K562 (cell line): ENCODE measurements around the gene PTPRT. TPM values are rescaled to one million over a fixed set of nuclear protein-coding genes. Genes with fewer than 3 reads are reported as not detected.

Experiments
- ATAC-seq: fragments of 200-7000 bp; cut with Tn5 transposase; 3 replicates; pipeline ENCODE4 v1.9.1; 2020; ENCODE audit warnings: moderate library complexity
- BruUV-seq: library from RNA; stranded (reverse); fragments of 400-500 nt; replicated peaks from 2 replicates; lab custom pipeline; 2021; lab: Mats Ljungman, UMichigan
- CTCF ChIA-PET: fragments of 300-600 bp; formaldehyde crosslinking; extraction: SDS; loops from one replicate; lab custom pipeline; 2021; ENCODE audit warnings: low intra/inter-chr PET ratio; lab: Yijun Ruan, JAX
- POLR2A ChIA-PET: fragments of 300-600, 350-650 bp; sonication (Branson Sonifier 250); formaldehyde crosslinking; extraction: SDS; loops from one replicate; lab custom pipeline; 2021; ENCODE audit warnings: antibody characterized with exemption, inconsistent platforms; lab: Yijun Ruan, JAX
- DNase-seq, 4 experiments: peaks; one replicate each; pipeline versions ENCODE4 v3.0.0 to v3.0.0-alpha.2; 2011 to 2018; ENCODE audit warnings: low spot score in 3 of 4, mixed read lengths in 3 of 4; ENCODE audit errors: extremely low read depth in 1 of 4
- FAIRE-seq: peaks from 2 replicates; lab custom pipeline; 2011; peaks lifted over from hg19 to GRCh38; lab: Jason Lieb, UNC
- H2AFZ ChIP-seq: 2 replicates; pipeline ENCODE4 v1.6.0; 2011; ENCODE audit warnings: low read depth, low read length, control low read depth, inconsistent platforms
- H3K27ac ChIP-seq: fragments of 200-600 bp; 3 replicates; pipeline ENCODE4 v1.8.0; 2011; ENCODE audit warnings: low read depth, mild to moderate bottlenecking, control low read depth, inconsistent platforms, low read length, moderate library complexity, mixed read lengths; ENCODE audit errors: extremely low read depth
- H3K27me3 ChIP-seq, 2 experiments: fragments of 300-600 bp in 1 of 2; 2 replicates in 1 of 2; 3 replicates in 1 of 2; pipeline versions ENCODE4 v1.6.0 to v1.8.0; 2011; ENCODE audit warnings: inconsistent platforms in 2 of 2, low read length in 2 of 2, mild to moderate bottlenecking in 1 of 2, mixed read lengths in 1 of 2, moderate library complexity in 1 of 2; ENCODE audit not compliant: control insufficient read depth in 2 of 2, insufficient read depth in 2 of 2
- H3K36me3 ChIP-seq: fragments of 300-600 bp; 3 replicates; pipeline ENCODE4 v1.8.0; 2011; ENCODE audit warnings: mild to moderate bottlenecking, low read length, inconsistent platforms; ENCODE audit not compliant: control insufficient read depth, insufficient read depth
- H3K4me1 ChIP-seq, 2 experiments: fragments of 200-600 bp in 1 of 2; replicated peaks in 1 of 2; 2 replicates in 1 of 2; 3 replicates in 1 of 2; pipeline versions ENCODE4 v1.5.1 to v1.8.0; 2011; ENCODE audit warnings: inconsistent platforms in 2 of 2, low read length in 2 of 2, mild to moderate bottlenecking in 1 of 2, mixed read lengths in 1 of 2, moderate library complexity in 1 of 2; ENCODE audit not compliant: control insufficient read depth in 2 of 2, insufficient read depth in 2 of 2
- H3K4me2 ChIP-seq: 2 replicates; pipeline ENCODE4 v1.6.1; 2011; ENCODE audit warnings: low read length, control low read depth, inconsistent platforms, mixed read lengths; ENCODE audit not compliant: insufficient read depth
- H3K4me3 ChIP-seq: fragments of 200-600 bp; sonication (generic), shearing (Covaris generic); 2 replicates; pipeline ENCODE4 v1.5.1; 2016; ENCODE audit warnings: control low read depth, inconsistent platforms
- H3K79me2 ChIP-seq: fragments of 200-600 bp; 3 replicates; pipeline ENCODE4 v1.8.0; 2011; ENCODE audit warnings: low read length, inconsistent platforms; ENCODE audit not compliant: control insufficient read depth, insufficient read depth
- H3K9ac ChIP-seq, 2 experiments: 2 replicates each; pipeline versions ENCODE4 v1.6.0 to v1.6.1; 2011; ENCODE audit warnings: low read depth in 2 of 2, low read length in 2 of 2, control low read depth in 1 of 2, inconsistent platforms in 1 of 2, mild to moderate bottlenecking in 1 of 2, mixed read lengths in 1 of 2; ENCODE audit not compliant: insufficient read depth in 1 of 2
- H3K9me1 ChIP-seq: one replicate; pipeline ENCODE4 v1.6.0; 2011; ENCODE audit warnings: inconsistent platforms, mild to moderate bottlenecking, low read length, moderate library complexity; ENCODE audit not compliant: control insufficient read depth, insufficient read depth
- H3K9me3 ChIP-seq: replicated peaks from 2 replicates; pipeline ENCODE4 v1.5.1; 2011; ENCODE audit warnings: low read depth, low read length, inconsistent platforms; ENCODE audit not compliant: control insufficient read depth, insufficient read depth
- H4K20me1 ChIP-seq: replicated peaks from 2 replicates; pipeline ENCODE4 v1.6.1; 2011; ENCODE audit warnings: low read length, inconsistent platforms, mixed read lengths; ENCODE audit not compliant: control insufficient read depth, insufficient read depth
- ETV5 ChIP-seq: sonication (generic); formaldehyde crosslinking; IDR thresholded peaks from 2 replicates; pipeline ENCODE4 v1.4.0; 2020; ENCODE audit warnings: low read depth, mild to moderate bottlenecking, missing genetic modification reagents
- HDAC2 ChIP-seq: fragments of 450-650 bp; IDR thresholded peaks from 2 replicates; pipeline ENCODE4 v1.6.1; 2016; ENCODE audit warnings: mild to moderate bottlenecking
- MBD1 ChIP-seq: fragments of 250-450 bp; sonication (Bioruptor Pico); IDR thresholded peaks from 2 replicates; pipeline ENCODE4 v1.8.0; 2022; ENCODE audit warnings: inconsistent platforms
- MIER1 ChIP-seq: fragments of 450-650 bp; IDR thresholded peaks from 2 replicates; pipeline ENCODE4 v1.6.1; 2016; ENCODE audit warnings: antibody characterized with exemption, mild to moderate bottlenecking, low read depth
- MITF ChIP-seq: IDR thresholded peaks from 2 replicates; pipeline ENCODE4 v1.6.1; 2014; ENCODE audit warnings: antibody characterized with exemption
- PHF20 ChIP-seq: fragments of 450-650 bp; IDR thresholded peaks from 2 replicates; pipeline ENCODE4 v1.6.1; 2018; ENCODE audit not compliant: partially characterized antibody
- ZNF324 ChIP-seq: fragments of 250-450 bp; sonication (Bioruptor Pico); IDR thresholded peaks from 2 replicates; pipeline ENCODE4 v1.4.0; 2020; ENCODE audit warnings: mild to moderate bottlenecking
- ZNF609 ChIP-seq: sonication (generic); formaldehyde crosslinking; IDR thresholded peaks from 2 replicates; pipeline ENCODE4 v1.8.1; 2023; ENCODE audit warnings: missing genetic modification reagents, mild to moderate bottlenecking, borderline replicate concordance
- ZNF696 ChIP-seq: fragments of 250-450 bp; sonication (Bioruptor Pico); conservative IDR thresholded peaks from 2 replicates; pipeline ENCODE4 v1.4.0; 2020; ENCODE audit warnings: mild to moderate bottlenecking, moderate library complexity
- ZNF780A ChIP-seq: fragments of 250-450 bp; sonication (Bioruptor Pico); IDR thresholded peaks from 2 replicates; pipeline ENCODE4 v1.5.0; 2021; ENCODE audit warnings: mild to moderate bottlenecking
- WGBS: fragments of 100-300 bp; shearing (Covaris generic); methylation state at CpG from one replicate; pipeline ENCODE4 v1.1.6; 2016; ENCODE audit warnings: low coverage, mixed read lengths; ENCODE audit not compliant: insufficient coverage; ENCODE audit errors: missing lambda C conversion rate; 5-methylcytosine and 5-hydroxymethylcytosine counted together
- in situ Hi-C: fragments of 300-500 bp; cut with MboI; formaldehyde crosslinking; loops from 4 replicates; pipeline ENCODE4 v1.15.0; 2018; ENCODE audit warnings: inconsistent platforms, mixed read lengths
- intact Hi-C: fragments of 100-400 bp; cut with micrococcal nuclease; formaldehyde crosslinking; loops from 2 replicates; pipeline ENCODE4 v1.14.2; 2022
- polyA plus RNA-seq, 8 experiments: library from polyadenylated mRNA; depleted of rRNA in 4 of 8; stranded (reverse) in 5 of 8; unstranded in 3 of 8; fragments of >200 nt; fragmentation: Nextera tagmentation in 2 of 8; fragmentation: Illumina TruSeq in 1 of 8; extraction: Ambion mirVana in 2 of 8; extraction: Trizol in 1 of 8; gene quantifications; 2 replicates each; pipeline versions ENCODE4 v1.2.1 to v1.2.3, GENCODE V29; 2011 to 2014; ENCODE audit warnings: inconsistent platforms in 1 of 8, missing spikeins in 1 of 8
- total RNA-seq, 7 experiments: library from RNA; depleted of rRNA in 6 of 7; stranded (reverse); fragments of >200 nt in 6 of 7; fragmentation: Illumina TruSeq in 2 of 7; extraction: Trizol in 2 of 7; gene quantifications; 2 replicates each; pipeline versions ENCODE4 v1.2.1 to v1.2.3, GENCODE V29; 2011 to 2021; ENCODE audit warnings: low replicate concordance in 1 of 7

The PTPRT gene
- total and polyA plus RNA-seq, 9 of the 15 experiments (the other 6 are each of a cell fraction or from before 2014, with no cell fraction given) = not detected

- CTCF ChIA-PET = no interaction called here
- H3K27me3 ChIP-seq = peaks cover 0 to 9% of the 10 kb centered on the region in 2 experiments; a peak in 3 of 5 replicates
- WGBS = 1% methylated on average over 7 of the region's 7 CpGs
- no peak overlapping the region for H3K4me2 ChIP-seq
- H3K4me3 ChIP-seq = no peak overlapping the region
- H3K4me1 ChIP-seq = no peaks in the 10 kb centered on the region
- no TSS peak for BruUV-seq
- no peak overlapping the region for H3K27ac ChIP-seq
- no peaks in the 10 kb centered on the region for H3K79me2 ChIP-seq
- no peaks in the 10 kb centered on the region for H3K9me1 ChIP-seq
- no peak for TF ChIP-seq PHF20
- no peak for TF ChIP-seq ZNF696 (CRISPR knock-in tag)
- no peak for TF ChIP-seq HDAC2
- TF ChIP-seq MIER1 = no peak
- no peak for TF ChIP-seq MBD1 (CRISPR knock-in tag)
- TF ChIP-seq ZNF780A (CRISPR knock-in tag) = no peak
- TF ChIP-seq MITF = no peak
- TF ChIP-seq ZNF324 (CRISPR knock-in tag) = no peak
- no peak for TF ChIP-seq ZNF609 (CRISPR knock-in tag)
- no peak for TF ChIP-seq ETV5 (CRISPR knock-in tag)
- H3K9me3 ChIP-seq = no peaks in the 10 kb centered on the region
- intact Hi-C loops (no loop called here), in situ Hi-C loops (no loop called here)
- H4K20me1 ChIP-seq = 0 out of 2 replicates have a peak, but pooled peaks cover 3% of the 10 kb centered on the region
- no peak overlapping the region for H3K9ac ChIP-seq
- ATAC-seq = no peak
- POLR2A ChIA-PET = no interaction called here
- no peak for FAIRE-seq
- no peak overlapping the region for H2AFZ ChIP-seq
- DNase-seq = no peak
- no peaks in the 10 kb centered on the region for H3K36me3 ChIP-seq
Observed at GRCh38 chr20:42118001-42118400, 1071.7 kb downstream of the PTPRT start.
